ENCODE data around the gene SCTR.

The SCTR gene

GRCh38 chr2:119448427-119449141, 75.7 kb downstream of the SCTR start:
- DNase-seq (ENCODE audit: low read depth in 1 of 2, low spot score in 1 of 2), result no peak

- no peak for DNase-seq (ENCODE audit: low read depth in 1 of 2, low spot score in 1 of 2)
These were observed 78.2 kb downstream of the SCTR start for GRCh38 chr2:119446037-119446436.

- no peak for DNase-seq (ENCODE audit: low read depth in 1 of 2, low spot score in 1 of 2)
These were observed 81.4 kb downstream of the SCTR start for GRCh38 chr2:119442850-119443249.

GRCh38 chr2:119442226-119442619, 82.1 kb downstream of the SCTR start:
- no peak for DNase-seq (ENCODE audit: low read depth in 1 of 2, low spot score in 1 of 2)

- no peak for DNase-seq (ENCODE audit: low read depth in 1 of 2, low spot score in 1 of 2)
These were observed 82.7 kb downstream of the SCTR start for GRCh38 chr2:119441376-119442225.

- DNase-seq (ENCODE audit: low read depth in 1 of 2, low spot score in 1 of 2), result no peak
These were observed 83.4 kb downstream of the SCTR start for GRCh38 chr2:119440873-119441272.

- DNase-seq (ENCODE audit: low read depth in 1 of 2, low spot score in 1 of 2), result no peak
These were observed 83.8 kb downstream of the SCTR start for GRCh38 chr2:119440501-119440870.

GRCh38 chr2:119439574-119440500, 84.4 kb downstream of the SCTR start:
- DNase-seq (ENCODE audit: low read depth in 1 of 2, low spot score in 1 of 2), result no peak

GRCh38 chr2:119438726-119439284, 85.5 kb downstream of the SCTR start:
- no peak for DNase-seq (ENCODE audit: low read depth in 1 of 2, low spot score in 1 of 2)

GRCh38 chr2:119438128-119438656, 86.1 kb downstream of the SCTR start:
- DNase-seq (ENCODE audit: low read depth in 1 of 2, low spot score in 1 of 2), result no peak

- no peak for DNase-seq (ENCODE audit: low read depth in 1 of 2, low spot score in 1 of 2)
These were observed 87.1 kb downstream of the SCTR start for GRCh38 chr2:119436993-119437772.

GRCh38 chr2:119435953-119436297, 88.4 kb downstream of the SCTR start:
- no peak for DNase-seq (ENCODE audit: low read depth in 1 of 2, low spot score in 1 of 2)

- no peak for DNase-seq (ENCODE audit: low read depth in 1 of 2, low spot score in 1 of 2)
These were observed 89.0 kb downstream of the SCTR start for GRCh38 chr2:119435081-119435952.

- DNase-seq (ENCODE audit: low read depth in 1 of 2, low spot score in 1 of 2), result no peak
These were observed 89.6 kb downstream of the SCTR start for GRCh38 chr2:119434664-119435063.

- DNase-seq (ENCODE audit: low read depth in 1 of 2, low spot score in 1 of 2), result no peak
These were observed 90.5 kb downstream of the SCTR start for GRCh38 chr2:119433636-119434327.

- DNase-seq (ENCODE audit: low read depth in 1 of 2, low spot score in 1 of 2), result no peak
These were observed 91.3 kb downstream of the SCTR start for GRCh38 chr2:119432851-119433522.

GRCh38 chr2:119431976-119432850, 92.1 kb downstream of the SCTR start:
- no peak for DNase-seq (ENCODE audit: low read depth in 1 of 2, low spot score in 1 of 2)

All from activated T-helper 1 cell treated with anti-CD3 and anti-CD28 coated beads, Interleukin-2, amount 50 U/mL, for 16 hours (primary cell).